Osteoblast (primary cell): Measurements from ENCODE around the gene C1orf105. TPM values are rescaled to one million over a fixed set of nuclear protein-coding genes. Genes with fewer than 3 reads are reported as not detected.

Experiments
- DNase-seq: peaks from one replicate; pipeline ENCODE4 v3.0.0; 2011; ENCODE audit warnings: low spot score, mixed read lengths; ENCODE audit not compliant: insufficient read length; ENCODE audit errors: missing footprints
- H2AFZ ChIP-seq: 2 replicates; pipeline ENCODE4 v1.6.0; 2011; ENCODE audit warnings: mild to moderate bottlenecking, low read length
- H3K27ac ChIP-seq: 2 replicates; pipeline ENCODE4 v1.5.1; 2011; ENCODE audit warnings: mild to moderate bottlenecking, low read depth, low read length, moderate library complexity
- H3K27me3 ChIP-seq: 2 replicates; pipeline ENCODE4 v1.6.0; 2012; ENCODE audit warnings: mild to moderate bottlenecking, control low read depth, inconsistent platforms, low read length, moderate library complexity; ENCODE audit not compliant: insufficient read depth
- H3K36me3 ChIP-seq: 2 replicates; pipeline ENCODE4 v1.5.1; 2011; ENCODE audit warnings: mild to moderate bottlenecking, low read length, control low read depth, moderate library complexity; ENCODE audit not compliant: insufficient read depth
- H3K4me1 ChIP-seq: 2 replicates; pipeline ENCODE4 v1.5.1; 2011; ENCODE audit warnings: mild to moderate bottlenecking, low read length, control low read depth, moderate library complexity; ENCODE audit not compliant: insufficient read depth
- H3K4me2 ChIP-seq: 2 replicates; pipeline ENCODE4 v1.6.0; 2011; ENCODE audit warnings: mild to moderate bottlenecking, low read length; ENCODE audit not compliant: insufficient read depth
- H3K4me3 ChIP-seq: fragments of 200-600 bp; sonication (generic); 3 replicates; pipeline ENCODE4 v1.5.1; 2012; ENCODE audit warnings: mild to moderate bottlenecking, low read length, inconsistent platforms; ENCODE audit not compliant: insufficient read depth
- H3K79me2 ChIP-seq: 2 replicates; pipeline ENCODE4 v1.6.0; 2012; ENCODE audit warnings: mild to moderate bottlenecking, low read length, control low read depth, inconsistent platforms; ENCODE audit not compliant: insufficient read depth
- H3K9me3 ChIP-seq: 2 replicates; pipeline ENCODE4 v1.5.1; 2011; ENCODE audit warnings: low read depth, low read length, control low read depth
- H4K20me1 ChIP-seq: 2 replicates; pipeline ENCODE4 v1.6.0; 2012; ENCODE audit warnings: mild to moderate bottlenecking, low read length, control low read depth; ENCODE audit not compliant: insufficient read depth
- total RNA-seq: library from RNA; depleted of rRNA; stranded (reverse); fragments of >200 nt; gene quantifications from 2 replicates; pipeline ENCODE4 v1.2.3, GENCODE V29; 2012
- TF ChIP-seq, protein P1 (sequence below): IDR thresholded peaks from 2 replicates; pipeline ENCODE4 v1.5.1; 2011; ENCODE audit warnings: mild to moderate bottlenecking, low read depth, low read length, moderate library complexity; ENCODE audit errors: extremely low read depth

C1orf105 gene
- total RNA-seq, 1 donor: not detected

DNA sequence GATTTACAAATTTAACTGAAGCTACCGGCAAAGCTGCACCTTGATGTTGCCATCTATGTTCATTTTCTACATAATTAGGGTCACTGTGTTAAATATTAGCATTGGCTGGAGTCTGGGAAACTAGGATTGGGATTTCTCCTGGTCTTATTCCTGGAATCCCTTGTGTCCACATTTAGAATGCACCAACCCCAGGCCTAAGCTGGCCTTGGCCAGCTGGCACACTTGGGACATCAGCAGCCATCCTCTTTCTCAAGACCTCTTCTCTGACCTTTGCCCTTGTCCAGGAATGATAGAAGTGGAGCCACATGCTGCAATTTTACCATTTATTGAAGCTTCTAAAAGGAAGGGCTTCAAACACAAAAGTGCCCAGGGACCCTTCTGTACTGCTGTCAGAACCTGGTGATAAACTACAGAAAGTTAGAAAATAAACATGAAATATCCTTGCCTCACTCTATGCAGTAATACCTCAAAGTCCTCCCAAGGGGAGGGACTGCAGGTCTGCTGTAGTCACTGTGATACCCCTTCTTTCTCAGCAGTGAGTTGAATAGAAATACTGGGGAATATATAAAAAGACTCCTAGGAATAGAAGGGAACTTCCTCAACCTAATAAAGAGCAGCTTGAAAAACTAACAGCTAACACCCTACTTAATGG lies 37.1 kb downstream of the C1orf105 start:
- TF ChIP-seq, protein P1, sequence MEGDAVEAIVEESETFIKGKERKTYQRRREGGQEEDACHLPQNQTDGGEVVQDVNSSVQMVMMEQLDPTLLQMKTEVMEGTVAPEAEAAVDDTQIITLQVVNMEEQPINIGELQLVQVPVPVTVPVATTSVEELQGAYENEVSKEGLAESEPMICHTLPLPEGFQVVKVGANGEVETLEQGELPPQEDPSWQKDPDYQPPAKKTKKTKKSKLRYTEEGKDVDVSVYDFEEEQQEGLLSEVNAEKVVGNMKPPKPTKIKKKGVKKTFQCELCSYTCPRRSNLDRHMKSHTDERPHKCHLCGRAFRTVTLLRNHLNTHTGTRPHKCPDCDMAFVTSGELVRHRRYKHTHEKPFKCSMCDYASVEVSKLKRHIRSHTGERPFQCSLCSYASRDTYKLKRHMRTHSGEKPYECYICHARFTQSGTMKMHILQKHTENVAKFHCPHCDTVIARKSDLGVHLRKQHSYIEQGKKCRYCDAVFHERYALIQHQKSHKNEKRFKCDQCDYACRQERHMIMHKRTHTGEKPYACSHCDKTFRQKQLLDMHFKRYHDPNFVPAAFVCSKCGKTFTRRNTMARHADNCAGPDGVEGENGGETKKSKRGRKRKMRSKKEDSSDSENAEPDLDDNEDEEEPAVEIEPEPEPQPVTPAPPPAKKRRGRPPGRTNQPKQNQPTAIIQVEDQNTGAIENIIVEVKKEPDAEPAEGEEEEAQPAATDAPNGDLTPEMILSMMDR: no peak
- no peaks in the 10 kb centered on the region for H4K20me1 ChIP-seq
- H3K27me3 ChIP-seq: peaks cover 9% of the 10 kb centered on the region
- no peak for DNase-seq
- H3K4me2 ChIP-seq: no peak overlapping the region
- no peaks in the 10 kb centered on the region for H3K4me1 ChIP-seq
- H3K36me3 ChIP-seq: no peaks in the 10 kb centered on the region
- no peaks in the 10 kb centered on the region for H3K9me3 ChIP-seq
- H3K79me2 ChIP-seq: no peaks in the 10 kb centered on the region
- H3K27ac ChIP-seq: no peak overlapping the region
- H2AFZ ChIP-seq: no peak overlapping the region
- H3K4me3 ChIP-seq: no peak overlapping the region

DNA sequence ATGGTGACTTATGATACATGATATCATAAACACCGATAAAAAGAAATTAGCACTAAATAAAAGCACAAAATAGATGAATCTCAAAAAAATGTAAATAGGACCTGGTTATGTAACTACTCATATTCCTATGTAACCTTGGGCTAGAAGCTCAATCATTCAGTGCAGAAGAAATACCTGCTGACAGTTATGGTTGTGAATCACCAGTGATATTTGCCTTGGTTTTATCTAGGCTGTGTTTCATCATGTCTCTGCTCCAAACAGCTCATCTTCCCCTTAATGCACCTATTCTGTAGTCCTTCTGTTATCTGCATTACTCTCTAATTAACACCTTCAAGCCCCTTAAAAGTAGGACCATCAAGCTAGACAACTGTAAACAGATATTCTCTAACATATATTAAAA lies 39.7 kb downstream of the C1orf105 start:
- H3K9me3 ChIP-seq: no peaks in the 10 kb centered on the region
- no peak overlapping the region for H3K27ac ChIP-seq
- no peak overlapping the region for H3K4me2 ChIP-seq
- no peak for DNase-seq
- no peaks in the 10 kb centered on the region for H3K79me2 ChIP-seq
- H2AFZ ChIP-seq: no peak overlapping the region
- TF ChIP-seq, protein P1: no peak
- H4K20me1 ChIP-seq: no peaks in the 10 kb centered on the region
- peaks cover 9% of the 10 kb centered on the region for H3K27me3 ChIP-seq
- H3K4me1 ChIP-seq: no peaks in the 10 kb centered on the region
- H3K4me3 ChIP-seq: no peak overlapping the region
- H3K36me3 ChIP-seq: no peaks in the 10 kb centered on the region

DNA sequence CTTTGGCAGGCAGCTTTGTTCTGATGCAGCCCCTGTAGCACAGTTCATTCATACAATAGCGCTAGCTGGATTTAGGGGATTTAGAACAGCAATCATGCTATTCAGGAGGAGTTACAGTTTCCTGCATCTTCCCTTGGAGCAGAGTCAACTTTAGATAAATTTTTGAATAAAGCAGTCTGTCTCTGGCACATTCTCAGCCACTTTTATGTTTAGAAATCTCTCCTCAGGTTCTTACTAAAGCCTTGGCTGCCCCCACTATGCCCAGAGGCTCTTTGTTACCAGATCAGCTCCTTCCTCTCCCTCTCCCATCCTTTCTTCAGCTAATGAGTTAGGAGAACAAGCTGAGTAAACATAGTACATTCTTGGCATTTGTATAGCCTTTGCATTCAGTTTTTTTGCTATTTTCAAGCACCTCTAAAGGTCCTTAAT lies 40.4 kb downstream of the C1orf105 start:
- no peaks in the 10 kb centered on the region for H3K36me3 ChIP-seq
- DNase-seq: no peak
- H3K4me2 ChIP-seq: no peak overlapping the region
- H2AFZ ChIP-seq: no peak overlapping the region
- no peaks in the 10 kb centered on the region for H3K9me3 ChIP-seq
- no peaks in the 10 kb centered on the region for H4K20me1 ChIP-seq
- H3K4me3 ChIP-seq: no peak overlapping the region
- H3K27me3 ChIP-seq: peaks cover 9% of the 10 kb centered on the region
- no peaks in the 10 kb centered on the region for H3K4me1 ChIP-seq
- no peaks in the 10 kb centered on the region for H3K79me2 ChIP-seq
- H3K27ac ChIP-seq: no peak overlapping the region
- TF ChIP-seq, protein P1: no peak

DNA sequence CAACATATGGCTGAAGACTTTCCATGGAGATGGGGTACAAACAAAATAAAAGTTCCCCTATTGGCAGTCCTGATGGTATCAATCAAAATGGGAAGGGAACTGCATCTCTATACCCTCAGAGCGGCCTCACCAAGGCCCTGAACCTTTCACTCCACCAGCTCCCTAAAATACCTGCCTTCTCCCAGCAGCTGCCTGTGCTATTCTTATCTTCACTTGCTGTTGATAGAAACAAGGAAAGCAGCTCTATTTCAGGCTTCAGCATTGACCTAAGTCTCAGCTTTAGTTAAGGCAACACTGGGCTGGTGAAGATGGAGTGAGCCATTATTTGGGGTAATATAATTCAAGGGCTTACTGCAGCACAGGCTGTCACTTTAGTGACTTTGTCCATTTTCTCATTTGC lies 45.1 kb downstream of the C1orf105 start:
- H2AFZ ChIP-seq: no peak overlapping the region
- TF ChIP-seq, protein P1: no peak
- H3K9me3 ChIP-seq: no peaks in the 10 kb centered on the region
- DNase-seq: no peak
- H3K27me3 ChIP-seq: no peaks in the 10 kb centered on the region
- no peaks in the 10 kb centered on the region for H3K36me3 ChIP-seq
- H3K4me3 ChIP-seq: no peak overlapping the region
- no peaks in the 10 kb centered on the region for H3K4me1 ChIP-seq
- H3K4me2 ChIP-seq: no peak overlapping the region
- no peaks in the 10 kb centered on the region for H4K20me1 ChIP-seq
- no peak overlapping the region for H3K27ac ChIP-seq
- no peaks in the 10 kb centered on the region for H3K79me2 ChIP-seq
